Fibroblast of lung (primary cell): ENCODE measurements around the gene JADE2. TPM values are rescaled to one million over a fixed set of nuclear protein-coding genes. Genes with fewer than 3 reads are reported as not detected.

Source experiments
- DNase-seq, 2 donors: peaks; one replicate each; pipeline versions ENCODE4 v3.0.0 to v3.0.0-alpha.2; 2010; ENCODE audit warnings: low read depth in 2 of 2
- H2AFZ ChIP-seq: 2 replicates; pipeline ENCODE4 v1.5.1; 2012; ENCODE audit warnings: low read length, control low read depth, inconsistent platforms
- H3K27ac ChIP-seq: 2 replicates; pipeline ENCODE4 v1.5.1; 2011; ENCODE audit warnings: low read length, control low read depth; ENCODE audit not compliant: insufficient read depth
- H3K27me3 ChIP-seq: 2 replicates; pipeline ENCODE4 v1.5.1; 2011; ENCODE audit warnings: mild to moderate bottlenecking, low read length; ENCODE audit not compliant: control insufficient read depth, insufficient read depth
- H3K36me3 ChIP-seq: 2 replicates; pipeline ENCODE4 v1.5.1; 2011; ENCODE audit warnings: low read length; ENCODE audit not compliant: control insufficient read depth, insufficient read depth
- H3K4me1 ChIP-seq: 2 replicates; pipeline ENCODE4 v1.5.1; 2011; ENCODE audit warnings: low read length; ENCODE audit not compliant: control insufficient read depth, insufficient read depth; ENCODE audit errors: extremely low read depth
- H3K4me2 ChIP-seq: 2 replicates; pipeline ENCODE4 v1.5.1; 2011; ENCODE audit warnings: low read length, control low read depth; ENCODE audit not compliant: insufficient read depth; ENCODE audit errors: extremely low read depth
- H3K4me3 ChIP-seq, 4 experiments: fragments of 200-600 bp in 1 of 4; sonication (generic) in 1 of 4; replicated peaks in 1 of 4; 2 replicates each; pipeline ENCODE4 v1.5.1; 2011 to 2016; ENCODE audit warnings: low read length in 4 of 4, low read depth in 3 of 4, mild to moderate bottlenecking in 3 of 4, control low read depth in 2 of 4, inconsistent platforms in 1 of 4, mixed read lengths in 1 of 4; ENCODE audit not compliant: insufficient read depth in 1 of 4; ENCODE audit errors: control extremely low read depth in 1 of 4
- H3K79me2 ChIP-seq: 2 replicates; pipeline ENCODE4 v1.5.1; 2012; ENCODE audit warnings: mild to moderate bottlenecking, low read length, inconsistent platforms; ENCODE audit not compliant: control insufficient read depth, insufficient read depth
- H3K9ac ChIP-seq: 2 replicates; pipeline ENCODE4 v1.5.1; 2011; ENCODE audit warnings: mild to moderate bottlenecking, low read length, control low read depth; ENCODE audit not compliant: insufficient read depth
- H3K9me3 ChIP-seq: 2 replicates; pipeline ENCODE4 v1.5.1; 2012; ENCODE audit warnings: low read depth, low read length; ENCODE audit not compliant: control insufficient read depth, insufficient read depth
- H4K20me1 ChIP-seq: 2 replicates; pipeline ENCODE4 v1.5.1; 2011; ENCODE audit warnings: low read length; ENCODE audit not compliant: control insufficient read depth, insufficient read depth; ENCODE audit errors: extremely low read depth
- CTCF ChIP-seq, 2 donors: IDR thresholded peaks in 1 of 2; conservative IDR thresholded peaks in 1 of 2; 1 replicate in 1 of 2; 2 replicates in 1 of 2; pipeline ENCODE4 v1.5.1; 2011 to 2012; ENCODE audit warnings: low read length in 2 of 2, control low read depth in 1 of 2, inconsistent platforms in 1 of 2, low read depth in 1 of 2, mild to moderate bottlenecking in 1 of 2
- EZH2 ChIP-seq: IDR thresholded peaks from 2 replicates; pipeline ENCODE4 v1.5.1; 2012; ENCODE audit warnings: low read length, control low read depth, mild to moderate bottlenecking; ENCODE audit errors: missing control alignments
- polyA plus RNA-seq, 2 donors: library from polyadenylated mRNA; depleted of rRNA in 1 of 2; stranded (reverse) in 1 of 2; unstranded in 1 of 2; fragments of >200 nt; gene quantifications; 2 replicates each; pipeline ENCODE4 v1.2.1, GENCODE V29; 2011 to 2012; ENCODE audit warnings: missing spikeins in 1 of 2
- total RNA-seq: library from RNA; depleted of rRNA; stranded (reverse); fragments of >200 nt; gene quantifications from 2 replicates; pipeline ENCODE4 v1.2.1, GENCODE V29; 2014

JADE2 gene
- total and polyA plus RNA-seq, 2 donors (not counting 1 experiment from before 2014, with no cell fraction given), result 10.0 to 45.9 TPM

DNA sequence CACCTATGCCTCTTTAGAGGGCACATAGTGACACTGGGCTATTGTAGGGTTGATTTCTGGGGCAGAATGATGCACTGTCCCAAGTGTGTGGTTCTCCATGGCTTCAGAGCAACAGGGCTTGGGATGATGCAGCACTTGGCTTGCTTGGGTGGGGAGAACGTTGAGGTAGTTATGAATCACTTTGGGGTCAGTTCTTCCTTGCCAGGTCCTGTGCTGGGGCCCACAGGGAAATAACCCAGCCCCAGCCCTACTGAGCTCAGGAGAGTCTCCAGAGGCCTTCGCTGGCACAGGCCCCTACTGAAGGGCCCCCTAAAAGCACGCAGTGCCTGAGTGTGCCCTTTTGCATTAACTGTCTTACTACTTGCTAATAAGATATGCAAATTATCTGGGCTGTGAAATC, 24.2 kb downstream of the JADE2 start:
- Histone ChIP-seq H3K36me3 (peaks cover 7% of the 10 kb centered on the region), H3K4me1 (peaks cover 64% of the 10 kb centered on the region), H4K20me1 (no peaks in the 10 kb centered on the region), H3K4me3 (no peak overlapping the region), H3K27me3 (no peaks in the 10 kb centered on the region), H3K79me2 (peaks cover 8% of the 10 kb centered on the region), H3K27ac (peak overlapping the region; percentile 28), H3K4me2 (no peak overlapping the region), H3K9ac (no peak overlapping the region), H3K9me3 (no peaks in the 10 kb centered on the region), H2AFZ (no peak overlapping the region)
- TF ChIP-seq CTCF (conservative IDR thresholded peaks at IDR 0.05 in 1 of 2, IDR thresholded peaks at IDR 0.05 in 1 of 2; ENCODE audit: low read depth in 1 of 2, low read length in 2 of 2) (no peak), EZH2 (no peak)
- peak; percentile 63 to 85 for DNase-seq

- DNase-seq, result peak in 1 of 2 donors; percentile 82
- Histone ChIP-seq H3K4me3 (no peak overlapping the region), H3K27me3 (no peaks in the 10 kb centered on the region), H3K9ac (no peak overlapping the region), H3K27ac (peak overlapping the region; percentile 28), H3K4me1 (peaks cover 71% of the 10 kb centered on the region), H3K36me3 (peaks cover 7% of the 10 kb centered on the region), H3K9me3 (no peaks in the 10 kb centered on the region), H2AFZ (no peak overlapping the region), H4K20me1 (no peaks in the 10 kb centered on the region), H3K79me2 (peaks cover 8% of the 10 kb centered on the region), H3K4me2 (no peak overlapping the region)
- TF ChIP-seq CTCF (conservative IDR thresholded peaks at IDR 0.05 in 1 of 2, IDR thresholded peaks at IDR 0.05 in 1 of 2; ENCODE audit: low read depth in 1 of 2, low read length in 2 of 2), result no peak
- no peak for TF ChIP-seq EZH2
Observed at GRCh38 chr5:134550271-134551214, 25.1 kb downstream of the JADE2 start.

DNA sequence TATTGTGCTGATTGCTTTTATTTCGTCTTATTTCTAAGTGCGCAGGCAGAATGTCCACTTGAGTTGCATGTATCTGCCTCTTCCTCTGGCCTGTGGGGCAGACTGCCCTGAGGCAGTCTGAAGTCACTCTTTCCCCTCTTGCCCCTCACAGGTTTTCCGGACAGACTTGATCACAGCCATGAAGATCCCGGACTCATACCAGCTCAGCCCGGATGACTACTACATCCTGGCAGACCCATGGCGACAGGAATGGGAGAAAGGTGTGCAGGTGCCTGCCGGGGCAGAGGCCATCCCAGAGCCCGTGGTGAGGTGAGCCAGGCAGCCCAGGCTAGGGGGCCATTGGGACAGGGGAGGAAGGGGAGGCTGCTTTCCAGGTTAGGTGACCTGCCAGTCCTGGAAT, 26.4 kb downstream of the JADE2 start:
- Histone ChIP-seq H3K79me2 (peaks cover 12% of the 10 kb centered on the region), H2AFZ (no peak overlapping the region), H3K27me3 (no peaks in the 10 kb centered on the region), H3K4me3 (no peak overlapping the region), H3K27ac (peak overlapping the region; percentile 91), H3K4me1 (peaks cover 82% of the 10 kb centered on the region), H3K4me2 (peak overlapping the region; percentile 54), H3K36me3 (peaks cover 11% of the 10 kb centered on the region), H3K9me3 (no peaks in the 10 kb centered on the region), H4K20me1 (no peaks in the 10 kb centered on the region), H3K9ac (no peak overlapping the region)
- no peak for TF ChIP-seq EZH2
- no peak for TF ChIP-seq CTCF (conservative IDR thresholded peaks at IDR 0.05 in 1 of 2, IDR thresholded peaks at IDR 0.05 in 1 of 2; ENCODE audit: low read depth in 1 of 2, low read length in 2 of 2)
- DNase-seq, result peak in 1 of 2 donors; percentile 63
